ENCODE data around the gene CAMTA1. TPM values are rescaled to one million over a fixed set of nuclear protein-coding genes. Genes with fewer than 3 reads are reported as not detected.

The CAMTA1 gene
- polyA plus RNA-seq, 1 donor from 2014 or later = 162 TPM

DNA sequence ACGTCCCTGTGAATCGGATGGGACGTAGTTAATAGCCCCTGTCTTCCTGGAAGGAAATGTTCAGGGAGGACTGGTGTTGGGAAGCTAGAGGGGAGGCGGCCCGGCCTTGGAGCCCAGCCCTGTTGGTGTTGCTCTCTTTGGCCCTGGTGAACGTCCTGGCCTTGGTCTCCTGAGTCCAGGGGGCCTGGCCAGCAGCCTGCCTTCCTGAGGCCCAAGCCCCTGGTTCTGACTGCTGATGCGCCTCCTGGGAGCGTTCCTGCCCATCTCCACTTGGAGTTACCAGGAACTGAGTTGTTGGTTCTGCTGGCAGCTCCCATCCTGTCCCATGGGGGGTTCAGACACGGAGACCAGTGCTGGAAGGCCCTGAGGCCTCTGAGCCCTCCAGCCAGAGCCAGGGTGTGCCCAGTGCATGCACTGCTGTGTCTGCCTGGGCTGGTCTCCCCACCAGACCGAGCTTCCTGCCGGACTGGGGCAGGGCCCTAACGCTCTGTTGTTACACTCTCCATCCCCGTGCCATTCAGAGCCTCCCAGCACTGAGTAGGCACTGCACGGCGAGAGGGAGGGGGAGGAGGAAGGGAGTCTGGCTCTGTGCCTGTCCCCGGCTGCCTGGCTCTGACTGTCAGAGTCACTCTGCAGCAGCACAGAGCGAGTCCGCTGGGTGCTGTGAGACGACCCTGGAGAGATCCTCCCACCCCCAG is 603.4 kb downstream of the CAMTA1 start:
- Histone ChIP-seq H3K4me3 (ENCODE audit: low read length) (no peak overlapping the region), H3K9me2 (ENCODE audit: insufficient read depth, low read length) (no peaks in the 10 kb centered on the region), H4K20me1 (ENCODE audit: insufficient read depth) (no peaks in the 10 kb centered on the region), H3K4me2 (ENCODE audit: low read length) (no peak overlapping the region), H3K36me3 (ENCODE audit: insufficient read depth, low read length) (no peaks in the 10 kb centered on the region), H3K27ac (ENCODE audit: low read length) (no peak overlapping the region), H3K27me3 (ENCODE audit: insufficient read depth, low read depth, low read length) (no peaks in the 10 kb centered on the region), H3F3A (ENCODE audit: insufficient read depth, low read length, poor library complexity, severe bottlenecking) (no peaks in the 10 kb centered on the region), H2AFZ (ENCODE audit: low read depth, low read length) (no peak overlapping the region), H3K79me2 (replicated peaks; ENCODE audit: insufficient read depth, low read length) (no peaks in the 10 kb centered on the region), H3K9ac (ENCODE audit: low read length) (no peak overlapping the region), H3K9me3 (ENCODE audit: low read length) (no peaks in the 10 kb centered on the region)
- TF ChIP-seq, protein P1, sequence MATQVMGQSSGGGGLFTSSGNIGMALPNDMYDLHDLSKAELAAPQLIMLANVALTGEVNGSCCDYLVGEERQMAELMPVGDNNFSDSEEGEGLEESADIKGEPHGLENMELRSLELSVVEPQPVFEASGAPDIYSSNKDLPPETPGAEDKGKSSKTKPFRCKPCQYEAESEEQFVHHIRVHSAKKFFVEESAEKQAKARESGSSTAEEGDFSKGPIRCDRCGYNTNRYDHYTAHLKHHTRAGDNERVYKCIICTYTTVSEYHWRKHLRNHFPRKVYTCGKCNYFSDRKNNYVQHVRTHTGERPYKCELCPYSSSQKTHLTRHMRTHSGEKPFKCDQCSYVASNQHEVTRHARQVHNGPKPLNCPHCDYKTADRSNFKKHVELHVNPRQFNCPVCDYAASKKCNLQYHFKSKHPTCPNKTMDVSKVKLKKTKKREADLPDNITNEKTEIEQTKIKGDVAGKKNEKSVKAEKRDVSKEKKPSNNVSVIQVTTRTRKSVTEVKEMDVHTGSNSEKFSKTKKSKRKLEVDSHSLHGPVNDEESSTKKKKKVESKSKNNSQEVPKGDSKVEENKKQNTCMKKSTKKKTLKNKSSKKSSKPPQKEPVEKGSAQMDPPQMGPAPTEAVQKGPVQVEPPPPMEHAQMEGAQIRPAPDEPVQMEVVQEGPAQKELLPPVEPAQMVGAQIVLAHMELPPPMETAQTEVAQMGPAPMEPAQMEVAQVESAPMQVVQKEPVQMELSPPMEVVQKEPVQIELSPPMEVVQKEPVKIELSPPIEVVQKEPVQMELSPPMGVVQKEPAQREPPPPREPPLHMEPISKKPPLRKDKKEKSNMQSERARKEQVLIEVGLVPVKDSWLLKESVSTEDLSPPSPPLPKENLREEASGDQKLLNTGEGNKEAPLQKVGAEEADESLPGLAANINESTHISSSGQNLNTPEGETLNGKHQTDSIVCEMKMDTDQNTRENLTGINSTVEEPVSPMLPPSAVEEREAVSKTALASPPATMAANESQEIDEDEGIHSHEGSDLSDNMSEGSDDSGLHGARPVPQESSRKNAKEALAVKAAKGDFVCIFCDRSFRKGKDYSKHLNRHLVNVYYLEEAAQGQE (IDR thresholded peaks at IDR 0.05; ENCODE audit: borderline replicate concordance) = no peak
- no peak for TF ChIP-seq EP300 (conservative IDR thresholded peaks at IDR 0.05; ENCODE audit: poor library complexity, severe bottlenecking)
- no peak for TF ChIP-seq TAF1 (IDR thresholded peaks at IDR 0.05; ENCODE audit: low read depth)
- TF ChIP-seq SMC3 (conservative IDR thresholded peaks at IDR 0.05; ENCODE audit: poor library complexity) = no peak
- no peak for TF ChIP-seq EZH2 (IDR thresholded peaks at IDR 0.05; ENCODE audit: borderline replicate concordance, insufficient read depth, low read length, poor library complexity, severe bottlenecking)
- no peak for TF ChIP-seq MXI1 (conservative IDR thresholded peaks at IDR 0.05; ENCODE audit: poor library complexity, severe bottlenecking)
- TF ChIP-seq, protein P2, sequence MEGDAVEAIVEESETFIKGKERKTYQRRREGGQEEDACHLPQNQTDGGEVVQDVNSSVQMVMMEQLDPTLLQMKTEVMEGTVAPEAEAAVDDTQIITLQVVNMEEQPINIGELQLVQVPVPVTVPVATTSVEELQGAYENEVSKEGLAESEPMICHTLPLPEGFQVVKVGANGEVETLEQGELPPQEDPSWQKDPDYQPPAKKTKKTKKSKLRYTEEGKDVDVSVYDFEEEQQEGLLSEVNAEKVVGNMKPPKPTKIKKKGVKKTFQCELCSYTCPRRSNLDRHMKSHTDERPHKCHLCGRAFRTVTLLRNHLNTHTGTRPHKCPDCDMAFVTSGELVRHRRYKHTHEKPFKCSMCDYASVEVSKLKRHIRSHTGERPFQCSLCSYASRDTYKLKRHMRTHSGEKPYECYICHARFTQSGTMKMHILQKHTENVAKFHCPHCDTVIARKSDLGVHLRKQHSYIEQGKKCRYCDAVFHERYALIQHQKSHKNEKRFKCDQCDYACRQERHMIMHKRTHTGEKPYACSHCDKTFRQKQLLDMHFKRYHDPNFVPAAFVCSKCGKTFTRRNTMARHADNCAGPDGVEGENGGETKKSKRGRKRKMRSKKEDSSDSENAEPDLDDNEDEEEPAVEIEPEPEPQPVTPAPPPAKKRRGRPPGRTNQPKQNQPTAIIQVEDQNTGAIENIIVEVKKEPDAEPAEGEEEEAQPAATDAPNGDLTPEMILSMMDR (IDR thresholded peaks at IDR 0.05; ENCODE audit: poor library complexity, severe bottlenecking) = no peak
- TF ChIP-seq RAD21 (conservative IDR thresholded peaks at IDR 0.05) = no peak
- TF ChIP-seq POLR2AphosphoS5 (IDR thresholded peaks at IDR 0.05) = no peak

DNA sequence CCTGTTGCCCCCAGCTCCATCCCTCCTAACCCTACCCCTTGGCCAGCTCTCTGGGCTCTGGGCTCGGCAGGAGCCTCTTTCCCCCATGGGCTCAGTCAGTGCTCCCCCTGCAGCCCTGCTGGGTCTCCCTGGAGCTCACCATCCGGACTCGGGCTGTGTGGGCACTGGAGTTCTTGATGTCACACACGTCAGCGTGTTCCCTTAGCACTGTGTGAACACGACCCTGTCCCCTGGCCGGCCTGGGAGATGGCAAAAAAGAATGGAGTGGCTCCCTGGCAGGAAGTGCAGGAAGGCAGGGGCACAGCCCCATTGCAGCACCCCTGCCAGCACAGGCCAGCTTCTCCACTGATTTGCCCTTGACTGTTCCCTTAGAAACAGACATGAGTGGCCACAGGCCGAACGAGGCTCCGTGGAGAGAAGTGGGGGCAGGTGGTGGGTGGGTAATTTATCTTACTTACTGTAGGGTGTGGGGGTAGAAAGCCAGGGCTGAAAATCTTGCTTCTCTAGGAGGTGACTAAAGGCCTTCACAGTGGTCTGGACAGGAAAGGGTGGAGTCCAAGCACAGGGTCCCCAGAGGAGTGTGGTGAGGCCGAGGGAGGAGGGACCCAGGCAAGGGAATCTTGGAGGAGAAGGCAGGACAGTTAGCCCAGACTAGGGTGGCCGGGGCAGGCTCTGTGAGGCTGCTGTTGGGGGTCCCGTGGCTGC is 604.1 kb downstream of the CAMTA1 start:
- Histone ChIP-seq H4K20me1 (ENCODE audit: insufficient read depth) (no peaks in the 10 kb centered on the region), H3K9ac (ENCODE audit: low read length) (no peak overlapping the region), H3K9me3 (ENCODE audit: low read length) (no peaks in the 10 kb centered on the region), H3K27ac (ENCODE audit: low read length) (no peak overlapping the region), H3K4me3 (ENCODE audit: low read length) (no peak overlapping the region), H3K27me3 (ENCODE audit: insufficient read depth, low read depth, low read length) (no peaks in the 10 kb centered on the region), H3K9me2 (ENCODE audit: insufficient read depth, low read length) (no peaks in the 10 kb centered on the region), H2AFZ (ENCODE audit: low read depth, low read length) (no peak overlapping the region), H3K79me2 (replicated peaks; ENCODE audit: insufficient read depth, low read length) (no peaks in the 10 kb centered on the region), H3K4me2 (ENCODE audit: low read length) (no peak overlapping the region), H3K36me3 (ENCODE audit: insufficient read depth, low read length) (no peaks in the 10 kb centered on the region), H3F3A (ENCODE audit: insufficient read depth, low read length, poor library complexity, severe bottlenecking) (no peaks in the 10 kb centered on the region)
- no peak for TF ChIP-seq SMC3 (conservative IDR thresholded peaks at IDR 0.05; ENCODE audit: poor library complexity)
- TF ChIP-seq MXI1 (conservative IDR thresholded peaks at IDR 0.05; ENCODE audit: poor library complexity, severe bottlenecking) = no peak
- TF ChIP-seq POLR2AphosphoS5 (IDR thresholded peaks at IDR 0.05) = no peak
- TF ChIP-seq TAF1 (IDR thresholded peaks at IDR 0.05; ENCODE audit: low read depth) = no peak
- no peak for TF ChIP-seq RAD21 (conservative IDR thresholded peaks at IDR 0.05)
- no peak for TF ChIP-seq EZH2 (IDR thresholded peaks at IDR 0.05; ENCODE audit: borderline replicate concordance, insufficient read depth, low read length, poor library complexity, severe bottlenecking)
- TF ChIP-seq, protein P1 (IDR thresholded peaks at IDR 0.05; ENCODE audit: borderline replicate concordance) = no peak
- TF ChIP-seq, protein P2 (IDR thresholded peaks at IDR 0.05; ENCODE audit: poor library complexity, severe bottlenecking) = no peak
- no peak for TF ChIP-seq EP300 (conservative IDR thresholded peaks at IDR 0.05; ENCODE audit: poor library complexity, severe bottlenecking)

All from neural cell (in vitro differentiated cells).